ENCODE data around the gene CCL19.
A peak's percentile ranks its signal among the peaks of the same experiment; 100 is the strongest.

Gene CCL19

GRCh38 chr9:34701023-34701768, 10.1 kb upstream of the CCL19 start:
- peak; percentile 62 to 77 (median 65) for DNase-seq (ENCODE audit: low read depth in 2 of 3, low spot score in 2 of 3)

- no peak for DNase-seq (ENCODE audit: low read depth in 2 of 3, low spot score in 2 of 3)
Measured at GRCh38 chr9:34694811-34695210, 3.7 kb upstream of the CCL19 start.

GRCh38 chr9:34693560-34693959, 2.5 kb upstream of the CCL19 start:
- DNase-seq (ENCODE audit: low read depth in 2 of 3, low spot score in 2 of 3), result no peak

GRCh38 chr9:34691936-34692315, 850 bp upstream of the CCL19 start:
- no peak for DNase-seq (ENCODE audit: low read depth in 2 of 3, low spot score in 2 of 3)

GRCh38 chr9:34689512-34689911, 1.6 kb downstream of the CCL19 start:
- DNase-seq (ENCODE audit: low read depth in 2 of 3, low spot score in 2 of 3), result no peak

- no peak for DNase-seq (ENCODE audit: low read depth in 2 of 3, low spot score in 2 of 3)
Measured at GRCh38 chr9:34689116-34689470, 2.0 kb downstream of the CCL19 start.

- DNase-seq (ENCODE audit: low read depth in 2 of 3, low spot score in 2 of 3), result no peak
Measured at GRCh38 chr9:34688329-34689115, 2.6 kb downstream of the CCL19 start.

GRCh38 chr9:34687276-34688030, 3.6 kb downstream of the CCL19 start:
- no peak for DNase-seq (ENCODE audit: low read depth in 2 of 3, low spot score in 2 of 3)

- no peak for DNase-seq (ENCODE audit: low read depth in 2 of 3, low spot score in 2 of 3)
Measured at GRCh38 chr9:34686732-34687131, 4.3 kb downstream of the CCL19 start.

GRCh38 chr9:34686231-34686630, 4.8 kb downstream of the CCL19 start:
- DNase-seq (ENCODE audit: low read depth in 2 of 3, low spot score in 2 of 3), result no peak

GRCh38 chr9:34685591-34685990, 5.5 kb downstream of the CCL19 start:
- DNase-seq (ENCODE audit: low read depth in 2 of 3, low spot score in 2 of 3), result no peak

- DNase-seq (ENCODE audit: low read depth in 2 of 3, low spot score in 2 of 3), result no peak
Measured at GRCh38 chr9:34684816-34685215, 6.3 kb downstream of the CCL19 start.

- DNase-seq (ENCODE audit: low read depth in 2 of 3, low spot score in 2 of 3), result no peak
Measured at GRCh38 chr9:34684145-34684544, 6.9 kb downstream of the CCL19 start.

- no peak for DNase-seq (ENCODE audit: low read depth in 2 of 3, low spot score in 2 of 3)
Measured at GRCh38 chr9:34675869-34676268, 15.2 kb downstream of the CCL19 start.

GRCh38 chr9:34675048-34675714, 15.9 kb downstream of the CCL19 start:
- DNase-seq (ENCODE audit: low read depth in 2 of 3, low spot score in 2 of 3), result peak in 1 of 3 experiments; percentile 27

GRCh38 chr9:34674440-34674839, 16.6 kb downstream of the CCL19 start:
- DNase-seq (ENCODE audit: low read depth in 2 of 3, low spot score in 2 of 3), result no peak

GRCh38 chr9:34671307-34671706, 19.8 kb downstream of the CCL19 start:
- no peak for DNase-seq (ENCODE audit: low read depth in 2 of 3, low spot score in 2 of 3)

GRCh38 chr9:34669809-34670562, 21.1 kb downstream of the CCL19 start:
- DNase-seq (ENCODE audit: low read depth in 2 of 3, low spot score in 2 of 3), result no peak

- DNase-seq (ENCODE audit: low read depth in 2 of 3, low spot score in 2 of 3), result peak; percentile 44 to 70 (median 50)
Measured at GRCh38 chr9:34665381-34666250, 25.5 kb downstream of the CCL19 start.

- no peak for DNase-seq (ENCODE audit: low read depth in 2 of 3, low spot score in 2 of 3)
Measured at GRCh38 chr9:34665067-34665380, 26.1 kb downstream of the CCL19 start.

Measured in activated CD8-positive, alpha-beta memory T cell treated with anti-CD3 and anti-CD28 coated beads for 48 hours (primary cell).